SK-N-SH (cell line): ENCODE results near the gene ST8SIA4.

Experiments
- ELF1 ChIP-seq: IDR thresholded peaks from 2 replicates; pipeline ENCODE4 v1.4.0; 2012
- EP300 ChIP-seq, 2 experiments: IDR thresholded peaks; 2 replicates each; pipeline versions ENCODE4 v1.4.0 to v1.6.1; 2012; ENCODE audit warnings: borderline replicate concordance in 1 of 2, low read depth in 1 of 2, low read length in 1 of 2
- FOXM1 ChIP-seq: IDR thresholded peaks from 2 replicates; pipeline ENCODE4 v1.4.0; 2012; ENCODE audit warnings: low read depth, mild to moderate bottlenecking
- MEF2A ChIP-seq: IDR thresholded peaks from 2 replicates; pipeline ENCODE4 v1.4.0; 2012; ENCODE audit warnings: low read depth, borderline replicate concordance
- POLR2AphosphoS5 ChIP-seq: IDR thresholded peaks from 2 replicates; pipeline ENCODE4 v1.6.1; 2012; ENCODE audit warnings: low read depth, low read length
- RAD21 ChIP-seq: IDR thresholded peaks from 2 replicates; pipeline ENCODE4 v1.6.1; 2012; ENCODE audit warnings: mild to moderate bottlenecking, low read length
- RFX5 ChIP-seq: IDR thresholded peaks from 2 replicates; pipeline ENCODE4 v1.6.1; 2012; ENCODE audit warnings: mild to moderate bottlenecking, improper control_type of control experiment, low read length
- TAF1 ChIP-seq: IDR thresholded peaks from 2 replicates; pipeline ENCODE4 v1.6.1; 2012; ENCODE audit warnings: low read depth, mild to moderate bottlenecking, low read length, moderate library complexity, borderline replicate concordance
- TEAD4 ChIP-seq: IDR thresholded peaks from 2 replicates; pipeline ENCODE4 v1.4.0; 2012; ENCODE audit warnings: mild to moderate bottlenecking, borderline replicate concordance; ENCODE audit not compliant: insufficient read depth
- TF ChIP-seq, protein P1 (sequence below): fragments of 200-600 bp; sonication (generic); IDR thresholded peaks from 2 replicates; pipeline ENCODE4 v1.6.1; 2017; ENCODE audit warnings: antibody characterized with exemption, mild to moderate bottlenecking, moderate library complexity
- TF ChIP-seq, protein P2 (sequence below): IDR thresholded peaks from 2 replicates; pipeline ENCODE4 v1.4.0; 2012; ENCODE audit warnings: low read depth
- TF ChIP-seq, protein P3 (sequence below): IDR thresholded peaks from 2 replicates; pipeline ENCODE4 v1.6.1; 2012; ENCODE audit warnings: mild to moderate bottlenecking, low read depth, low read length, moderate library complexity

DNA sequence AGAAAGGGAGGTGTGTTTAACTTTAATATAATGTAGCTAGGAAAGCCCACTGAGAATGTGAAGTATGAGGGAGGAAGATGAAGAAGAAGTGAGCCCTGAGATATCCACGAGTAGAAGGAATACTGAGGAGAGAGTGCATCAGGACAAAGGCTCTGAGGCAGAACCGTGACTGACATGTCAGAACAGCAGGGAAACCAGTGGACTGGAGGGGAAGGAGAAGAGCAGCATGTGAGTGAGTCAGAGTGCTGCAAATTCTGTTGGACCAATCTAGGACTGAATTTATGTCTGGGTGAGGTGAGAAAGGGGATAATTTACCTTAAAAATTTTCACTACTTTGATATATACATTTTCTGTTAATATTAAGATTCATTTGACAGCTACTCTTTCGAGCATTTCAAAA lies 110.3 kb downstream of the ST8SIA4 start:
- TF ChIP-seq, protein P1, sequence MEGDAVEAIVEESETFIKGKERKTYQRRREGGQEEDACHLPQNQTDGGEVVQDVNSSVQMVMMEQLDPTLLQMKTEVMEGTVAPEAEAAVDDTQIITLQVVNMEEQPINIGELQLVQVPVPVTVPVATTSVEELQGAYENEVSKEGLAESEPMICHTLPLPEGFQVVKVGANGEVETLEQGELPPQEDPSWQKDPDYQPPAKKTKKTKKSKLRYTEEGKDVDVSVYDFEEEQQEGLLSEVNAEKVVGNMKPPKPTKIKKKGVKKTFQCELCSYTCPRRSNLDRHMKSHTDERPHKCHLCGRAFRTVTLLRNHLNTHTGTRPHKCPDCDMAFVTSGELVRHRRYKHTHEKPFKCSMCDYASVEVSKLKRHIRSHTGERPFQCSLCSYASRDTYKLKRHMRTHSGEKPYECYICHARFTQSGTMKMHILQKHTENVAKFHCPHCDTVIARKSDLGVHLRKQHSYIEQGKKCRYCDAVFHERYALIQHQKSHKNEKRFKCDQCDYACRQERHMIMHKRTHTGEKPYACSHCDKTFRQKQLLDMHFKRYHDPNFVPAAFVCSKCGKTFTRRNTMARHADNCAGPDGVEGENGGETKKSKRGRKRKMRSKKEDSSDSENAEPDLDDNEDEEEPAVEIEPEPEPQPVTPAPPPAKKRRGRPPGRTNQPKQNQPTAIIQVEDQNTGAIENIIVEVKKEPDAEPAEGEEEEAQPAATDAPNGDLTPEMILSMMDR, result no peak
- no peak for TF ChIP-seq TAF1
- no peak for TF ChIP-seq RFX5
- no peak for TF ChIP-seq EP300 (IDR thresholded peaks at IDR 0.05; ENCODE audit: borderline replicate concordance in 1 of 2, low read depth in 1 of 2, low read length in 1 of 2)
- TF ChIP-seq MEF2A, result no peak
- TF ChIP-seq, protein P2, sequence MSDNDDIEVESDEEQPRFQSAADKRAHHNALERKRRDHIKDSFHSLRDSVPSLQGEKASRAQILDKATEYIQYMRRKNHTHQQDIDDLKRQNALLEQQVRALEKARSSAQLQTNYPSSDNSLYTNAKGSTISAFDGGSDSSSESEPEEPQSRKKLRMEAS, result no peak
- TF ChIP-seq RAD21, result no peak
- TF ChIP-seq POLR2AphosphoS5, result no peak
- TF ChIP-seq, protein P3, sequence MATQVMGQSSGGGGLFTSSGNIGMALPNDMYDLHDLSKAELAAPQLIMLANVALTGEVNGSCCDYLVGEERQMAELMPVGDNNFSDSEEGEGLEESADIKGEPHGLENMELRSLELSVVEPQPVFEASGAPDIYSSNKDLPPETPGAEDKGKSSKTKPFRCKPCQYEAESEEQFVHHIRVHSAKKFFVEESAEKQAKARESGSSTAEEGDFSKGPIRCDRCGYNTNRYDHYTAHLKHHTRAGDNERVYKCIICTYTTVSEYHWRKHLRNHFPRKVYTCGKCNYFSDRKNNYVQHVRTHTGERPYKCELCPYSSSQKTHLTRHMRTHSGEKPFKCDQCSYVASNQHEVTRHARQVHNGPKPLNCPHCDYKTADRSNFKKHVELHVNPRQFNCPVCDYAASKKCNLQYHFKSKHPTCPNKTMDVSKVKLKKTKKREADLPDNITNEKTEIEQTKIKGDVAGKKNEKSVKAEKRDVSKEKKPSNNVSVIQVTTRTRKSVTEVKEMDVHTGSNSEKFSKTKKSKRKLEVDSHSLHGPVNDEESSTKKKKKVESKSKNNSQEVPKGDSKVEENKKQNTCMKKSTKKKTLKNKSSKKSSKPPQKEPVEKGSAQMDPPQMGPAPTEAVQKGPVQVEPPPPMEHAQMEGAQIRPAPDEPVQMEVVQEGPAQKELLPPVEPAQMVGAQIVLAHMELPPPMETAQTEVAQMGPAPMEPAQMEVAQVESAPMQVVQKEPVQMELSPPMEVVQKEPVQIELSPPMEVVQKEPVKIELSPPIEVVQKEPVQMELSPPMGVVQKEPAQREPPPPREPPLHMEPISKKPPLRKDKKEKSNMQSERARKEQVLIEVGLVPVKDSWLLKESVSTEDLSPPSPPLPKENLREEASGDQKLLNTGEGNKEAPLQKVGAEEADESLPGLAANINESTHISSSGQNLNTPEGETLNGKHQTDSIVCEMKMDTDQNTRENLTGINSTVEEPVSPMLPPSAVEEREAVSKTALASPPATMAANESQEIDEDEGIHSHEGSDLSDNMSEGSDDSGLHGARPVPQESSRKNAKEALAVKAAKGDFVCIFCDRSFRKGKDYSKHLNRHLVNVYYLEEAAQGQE, result no peak
- TF ChIP-seq TEAD4, result no peak
- TF ChIP-seq ELF1, result no peak
- no peak for TF ChIP-seq FOXM1
